HG02938 (cell line): Measurements from ENCODE around the gene RANBP3L.
"Not testable (repeated sequence)": the region's sequence is repeated elsewhere in the genome, so short reads cannot be mapped to it uniquely, and the experiment has no call there.

Source experiments
- ATAC-seq: cut with Tn5 transposase; IDR thresholded peaks from one replicate; pipeline ENCODE4 v1.9.1; 2021; ENCODE audit warnings: mild to moderate bottlenecking, moderate library complexity; ENCODE audit not compliant: unreplicated experiment

RANBP3L gene

GRCh38 chr5:36297653-36298052 is 4.0 kb downstream of the RANBP3L start:
- ATAC-seq, result no peak

GRCh38 chr5:36285837-36286615 is 15.7 kb downstream of the RANBP3L start:
- no peak for ATAC-seq

- not testable (repeated sequence) for ATAC-seq
Measured at GRCh38 chr5:36283775-36284174, 17.9 kb downstream of the RANBP3L start.

GRCh38 chr5:36281626-36282025 is 20.1 kb downstream of the RANBP3L start:
- ATAC-seq, result no peak

- ATAC-seq, result no peak
Measured at GRCh38 chr5:36279054-36279698, 22.5 kb downstream of the RANBP3L start.

GRCh38 chr5:36277521-36278176 is 24.1 kb downstream of the RANBP3L start:
- ATAC-seq, result no peak

- no peak for ATAC-seq
Measured at GRCh38 chr5:36276864-36277263, 24.8 kb downstream of the RANBP3L start.

- no peak for ATAC-seq
Measured at GRCh38 chr5:36273809-36274526, 27.7 kb downstream of the RANBP3L start.

GRCh38 chr5:36272136-36272690 is 29.5 kb downstream of the RANBP3L start:
- ATAC-seq, result no peak

- ATAC-seq, result no peak
Measured at GRCh38 chr5:36270876-36271575, 30.7 kb downstream of the RANBP3L start.

GRCh38 chr5:36270175-36270574 is 31.5 kb downstream of the RANBP3L start:
- ATAC-seq, result no peak

- no peak for ATAC-seq
Measured at GRCh38 chr5:36269478-36269877, 32.2 kb downstream of the RANBP3L start.

- ATAC-seq, result no peak
Measured at GRCh38 chr5:36267905-36268304, 33.8 kb downstream of the RANBP3L start.

- ATAC-seq, result no peak
Measured at GRCh38 chr5:36264202-36264760, 37.4 kb downstream of the RANBP3L start.

- no peak for ATAC-seq
Measured at GRCh38 chr5:36261186-36261585, 40.5 kb downstream of the RANBP3L start.

- ATAC-seq, result no peak
Measured at GRCh38 chr5:36253575-36253974, 48.1 kb downstream of the RANBP3L start.

GRCh38 chr5:36252722-36253365 is 48.9 kb downstream of the RANBP3L start:
- ATAC-seq, result no peak

- no peak for ATAC-seq
Measured at GRCh38 chr5:36251218-36251617, 50.5 kb downstream of the RANBP3L start.

- ATAC-seq, result no peak
Measured at GRCh38 chr5:36250427-36250826, 51.3 kb downstream of the RANBP3L start.
